Testis (tissue), 3 donors: ENCODE results near the gene VWDE. TPM values are rescaled to one million over a fixed set of nuclear protein-coding genes. Genes with fewer than 3 reads are reported as not detected.

ENCODE experiments used
- polyA plus RNA-seq: library from polyadenylated mRNA; stranded (reverse); fragments of 350-450 nt; fragmentation: Illumina TruSeq; extraction: RNeasy Lipid Tissue Mini Kit (QIAGEN cat#74804); gene quantifications from one replicate; pipeline ENCODE4 v1.2.3, GENCODE V29; 2014; ENCODE audit warnings: low read depth, low replicate concordance; ENCODE audit not compliant: insufficient read depth
- total RNA-seq, 2 donors: library from RNA; depleted of rRNA; stranded (reverse); fragments of >200 nt; gene quantifications; one replicate each; pipeline ENCODE4 v1.2.3, GENCODE V29; 2016

Gene VWDE
- total and polyA plus RNA-seq, 3 donors from 2014 or later: 0.45 to 6.6 (median 3.3) TPM

Other genes starting within 250 kb of the VWDE start
- 10 to 100 TPM; 49.4 to 63.6 TPM for gene TMEM106B, start 192.6 kb downstream of the VWDE start, total RNA-seq
- 24.7 TPM for gene TMEM106B, start 192.6 kb downstream of the VWDE start, polyA plus RNA-seq
- gene SCIN, start 166.9 kb upstream of the VWDE start, total RNA-seq: 10 to 100 TPM in 1 of 2 donors, 1 to 10 TPM in 1; 4.7 to 11.4 TPM
- gene SCIN, start 166.9 kb upstream of the VWDE start, polyA plus RNA-seq: 21.9 TPM